NCI-H82 treated with DMSO at 0.1 percent for 48 hours (cell line): ENCODE measurements around the gene CLCN2.
"Not testable (repeated sequence)": the region's sequence is repeated elsewhere in the genome, so short reads cannot be mapped to it uniquely, and the experiment has no call there.

Source experiments
- DNase-seq: peaks from one replicate; lab custom pipeline; 2025; ENCODE audit not compliant: unreplicated experiment; lab: John Stamatoyannopoulos, UW

CLCN2 gene

GRCh38 chr3:184346480-184347190 is 14.8 kb downstream of the CLCN2 start:
- no peak for DNase-seq

GRCh38 chr3:184345317-184346144 is 15.9 kb downstream of the CLCN2 start:
- peak; percentile 27 for DNase-seq

GRCh38 chr3:184344579-184345316 is 16.7 kb downstream of the CLCN2 start:
- DNase-seq = no peak

- no peak for DNase-seq
Measured at GRCh38 chr3:184343200-184343876, 18.1 kb downstream of the CLCN2 start.

- DNase-seq = no peak
Measured at GRCh38 chr3:184341925-184342324, 19.5 kb downstream of the CLCN2 start.

GRCh38 chr3:184339451-184340135 is 21.8 kb downstream of the CLCN2 start:
- not testable (repeated sequence) for DNase-seq

- no peak for DNase-seq
Measured at GRCh38 chr3:184339001-184339400, 22.4 kb downstream of the CLCN2 start.

GRCh38 chr3:184338511-184338945 is 22.9 kb downstream of the CLCN2 start:
- DNase-seq = peak; percentile 13

- no peak for DNase-seq
Measured at GRCh38 chr3:184337981-184338380, 23.4 kb downstream of the CLCN2 start.

GRCh38 chr3:184337399-184337714 is 24.0 kb downstream of the CLCN2 start, which contains the start of gene FAM131A:
FAM131A (plus strand) TSS chr3:184337600; CDS start chr3:184337631, 31 bp downstream.
- DNase-seq = no peak

GRCh38 chr3:184336547-184337398 is 24.6 kb downstream of the CLCN2 start:
- DNase-seq = peak; percentile 22

- DNase-seq = peak; percentile 67
Measured at GRCh38 chr3:184335661-184336546, 25.5 kb downstream of the CLCN2 start.

GRCh38 chr3:184335291-184335660 is 26.1 kb downstream of the CLCN2 start:
- no peak for DNase-seq

- no peak for DNase-seq
Measured at GRCh38 chr3:184334470-184335158, 26.8 kb downstream of the CLCN2 start.

GRCh38 chr3:184333700-184334099 is 27.7 kb downstream of the CLCN2 start:
- no peak for DNase-seq

- no peak for DNase-seq
Measured at GRCh38 chr3:184333190-184333589, 28.2 kb downstream of the CLCN2 start.

GRCh38 chr3:184332370-184333090 is 28.9 kb downstream of the CLCN2 start:
- no peak for DNase-seq
